Stimulated activated naive B cell treated with anti-CD40 and anti-IgM and Interleukin-4, amounts not matched to agents 10 μg/mL and 1 μg/mL and 100 μg/mL, for 72 hours (primary cell): ENCODE data around the gene LRRC37A2.
"Not testable (repeated sequence)": the region's sequence is repeated elsewhere in the genome, so short reads cannot be mapped to it uniquely, and the experiment has no call there.

ENCODE experiments used
- ATAC-seq, 2 donors: fragments of 150-1000 bp; cut with Tn5 transposase; replicated peaks; 2 replicates each; pipeline ENCODE4 v1.10.0; 2021; ENCODE audit warnings: moderate library complexity in 1 of 2
- DNase-seq: peaks from one replicate; pipeline ENCODE4 v3.0.0; 2021
- H3K27ac Mint-ChIP-seq: one replicate; pipeline ENCODE4 v1.8.0; 2022; ENCODE audit warnings: mild to moderate bottlenecking, mixed read lengths
- H3K27me3 Mint-ChIP-seq, 2 donors: one replicate each; pipeline ENCODE4 v1.8.0; 2022; ENCODE audit warnings: mixed read lengths in 2 of 2
- H3K36me3 Mint-ChIP-seq, 2 donors: one replicate each; pipeline ENCODE4 v1.8.0; 2022; ENCODE audit warnings: mixed read lengths in 2 of 2, mild to moderate bottlenecking in 1 of 2
- H3K4me1 Mint-ChIP-seq, 2 donors: one replicate each; pipeline ENCODE4 v1.8.0; 2022; ENCODE audit warnings: mixed read lengths in 2 of 2, mild to moderate bottlenecking in 1 of 2
- H3K4me3 Mint-ChIP-seq, 2 donors: one replicate each; pipeline ENCODE4 v1.8.0; 2022; ENCODE audit warnings: mild to moderate bottlenecking in 2 of 2, mixed read lengths in 2 of 2, moderate library complexity in 1 of 2
- H3K9me3 Mint-ChIP-seq, 2 donors: one replicate each; pipeline ENCODE4 v1.8.0; 2022; ENCODE audit warnings: mixed read lengths in 2 of 2, mild to moderate bottlenecking in 1 of 2

LRRC37A2 gene

GRCh38 chr17:46579083-46580075, 67.1 kb downstream of the LRRC37A2 start, which contains the start of gene ARL17A:
ARL17A (minus strand) TSS chr17:46579691; CDS start chr17:46576322, 3,369 bp downstream.
- not testable (repeated sequence) for H3K36me3 Mint-ChIP-seq, H3K9me3 Mint-ChIP-seq, H3K27me3 Mint-ChIP-seq, H3K4me1 Mint-ChIP-seq
- Mint-ChIP-seq H3K27ac (peak within 1 kb of the TSS; percentile 37), H3K4me3 (peak within 1 kb of the TSS in 1 of 2 donors; percentile 56)
- ATAC-seq (peak; percentile 88 to 90), DNase-seq (peak; percentile 82)

DNA sequence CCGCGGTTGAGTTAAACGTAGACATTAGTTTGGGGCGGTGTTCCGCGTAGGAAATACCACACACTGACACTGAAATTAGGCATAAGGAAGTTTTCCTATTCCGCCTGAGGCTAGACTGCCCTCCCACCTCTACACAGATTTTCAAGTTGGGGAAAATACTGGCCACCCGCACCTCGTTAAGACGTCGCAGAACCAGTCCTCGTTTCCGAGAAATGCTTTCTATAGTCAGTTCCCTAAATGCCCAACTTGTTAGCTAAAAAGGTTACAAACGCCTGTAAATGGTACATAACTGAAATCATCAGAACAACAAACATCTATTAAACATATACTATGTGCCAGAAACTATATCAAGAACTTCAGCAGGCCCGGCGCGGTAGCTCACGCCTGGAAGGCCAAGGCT, 67.8 kb downstream of the LRRC37A2 start:
- H3K27ac Mint-ChIP-seq = peak overlapping the region; percentile 37

GRCh38 chr17:46585444-46585843, 73.2 kb downstream of the LRRC37A2 start:
- not testable (repeated sequence) for DNase-seq, H3K27ac Mint-ChIP-seq, H3K4me3 Mint-ChIP-seq, H3K27me3 Mint-ChIP-seq, H3K36me3 Mint-ChIP-seq, H3K9me3 Mint-ChIP-seq, H3K4me1 Mint-ChIP-seq, ATAC-seq

More for the DNA sequence above, 67.8 kb downstream of the LRRC37A2 start:
- H3K36me3 Mint-ChIP-seq, H3K9me3 Mint-ChIP-seq, H3K4me1 Mint-ChIP-seq, DNase-seq, H3K27me3 Mint-ChIP-seq: not testable (repeated sequence)
- H3K4me3 Mint-ChIP-seq = peak overlapping the region in 1 of 2 donors; percentile 56
- peak; percentile 56 to 60 for ATAC-seq

DNA sequence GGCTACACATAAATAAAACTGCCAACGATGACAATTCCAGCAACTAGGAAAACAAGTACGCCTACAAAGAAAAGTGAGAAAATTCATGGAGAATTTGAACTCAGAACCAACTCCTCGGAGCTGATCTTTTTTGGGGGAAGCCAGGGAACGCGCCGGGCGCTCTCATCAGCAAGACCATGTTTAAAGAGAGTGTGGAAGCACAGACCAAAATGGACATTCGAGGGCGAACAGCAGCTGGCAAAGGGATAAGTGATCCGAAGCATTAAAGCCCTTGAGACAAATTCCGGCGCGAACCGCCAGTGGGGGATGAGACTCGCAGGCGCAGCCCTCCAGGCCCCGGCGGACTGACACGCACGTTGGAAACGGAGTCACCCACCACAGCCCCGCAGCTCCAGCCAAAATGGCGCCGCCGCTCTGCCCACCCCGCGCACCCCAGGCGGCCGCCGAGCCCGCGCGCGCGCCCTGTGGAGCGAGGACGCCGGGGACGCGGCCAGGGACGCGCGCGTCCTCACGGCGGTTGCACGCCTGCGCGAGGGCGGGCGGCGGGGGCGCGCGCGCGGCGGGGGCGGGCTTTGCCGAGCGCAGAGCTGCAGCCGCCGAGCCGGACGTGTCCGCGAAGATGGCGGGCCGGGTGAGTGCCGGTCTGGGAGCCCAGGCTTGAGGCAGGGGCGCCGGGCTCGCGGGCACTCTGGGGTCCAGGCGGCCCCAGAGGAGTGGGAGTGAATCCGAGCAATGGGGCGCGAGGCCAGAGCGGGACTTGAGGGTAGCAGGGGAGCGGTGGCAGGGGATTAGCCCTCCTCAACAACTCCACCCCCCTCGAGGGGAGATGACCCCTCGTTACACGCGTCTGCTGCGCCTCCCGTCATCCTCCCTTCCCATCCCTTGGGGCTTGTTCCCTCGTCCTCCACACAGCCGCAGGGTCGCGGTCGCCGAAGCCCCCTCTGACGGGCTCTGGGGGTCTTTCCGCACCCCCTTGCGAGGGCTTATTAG, 78.2 kb downstream of the LRRC37A2 start, which contains the start of gene NSF:
Gene NSF, plus strand, starts transcription at position 513 of the 990 bp plus-strand sequence. Its CDS starts 107 bp downstream, at position 620.
- H3K36me3 Mint-ChIP-seq, DNase-seq, H3K4me3 Mint-ChIP-seq, H3K4me1 Mint-ChIP-seq, H3K27ac Mint-ChIP-seq, H3K9me3 Mint-ChIP-seq, H3K27me3 Mint-ChIP-seq: not testable (repeated sequence)
- peak; percentile 67 to 80 for ATAC-seq

DNA sequence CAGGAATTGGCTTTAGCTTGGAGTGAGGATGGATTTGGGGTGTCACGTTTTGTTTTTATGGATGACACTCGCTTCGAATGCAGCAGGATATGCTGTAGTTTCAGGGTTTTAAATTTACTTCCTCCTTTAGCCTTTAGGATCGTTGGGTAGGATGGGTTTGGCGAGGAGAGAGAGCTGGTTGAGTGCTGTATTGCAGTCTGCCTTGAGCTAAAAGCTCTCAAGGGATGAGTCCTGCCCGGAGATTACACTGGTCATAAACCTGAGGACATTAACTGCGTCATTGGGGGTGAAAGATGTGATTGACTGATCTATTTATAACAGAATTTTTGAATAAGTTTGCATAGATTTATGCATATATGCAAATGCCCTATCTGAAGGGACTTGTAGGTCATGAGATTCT, 79.1 kb downstream of the LRRC37A2 start:
- not testable (repeated sequence) for H3K36me3 Mint-ChIP-seq, H3K4me1 Mint-ChIP-seq, H3K27ac Mint-ChIP-seq, DNase-seq, H3K4me3 Mint-ChIP-seq, H3K9me3 Mint-ChIP-seq, H3K27me3 Mint-ChIP-seq
- ATAC-seq = peak; percentile 90 to 92

DNA sequence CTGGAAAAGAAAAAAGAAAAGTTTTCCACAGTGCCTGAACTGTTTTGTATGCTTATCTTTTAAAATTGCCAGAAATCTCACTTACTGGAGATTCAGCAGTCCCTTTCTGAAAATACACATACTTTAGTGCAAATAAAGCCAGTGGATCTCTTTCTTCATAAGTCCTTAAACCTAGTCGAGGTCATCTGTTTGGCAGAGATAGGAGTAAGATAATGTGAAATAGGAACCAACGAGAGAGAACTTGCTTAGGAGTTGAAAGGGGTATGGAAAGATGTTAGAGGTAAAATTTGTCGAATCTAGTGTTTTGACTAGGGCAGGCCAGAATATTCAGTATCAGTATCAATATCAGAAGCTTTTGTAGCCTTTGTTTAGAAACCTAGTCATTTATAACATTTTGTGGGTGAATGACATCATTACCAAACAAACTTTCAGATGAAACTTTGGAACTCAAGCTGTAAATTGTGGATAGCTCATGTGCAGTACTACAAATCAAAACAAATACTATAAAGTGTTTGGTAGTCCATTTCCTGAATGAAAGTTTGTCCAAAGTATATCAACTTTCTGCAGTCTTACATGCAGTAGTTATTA, 86.2 kb downstream of the LRRC37A2 start:
- peak; percentile 44 to 61 for ATAC-seq
- not testable (repeated sequence) for H3K4me3 Mint-ChIP-seq, H3K27ac Mint-ChIP-seq, H3K9me3 Mint-ChIP-seq, H3K4me1 Mint-ChIP-seq, DNase-seq, H3K27me3 Mint-ChIP-seq, H3K36me3 Mint-ChIP-seq

- not testable (repeated sequence) for ATAC-seq, H3K4me3 Mint-ChIP-seq, H3K27ac Mint-ChIP-seq, H3K36me3 Mint-ChIP-seq, H3K9me3 Mint-ChIP-seq, DNase-seq, H3K27me3 Mint-ChIP-seq, H3K4me1 Mint-ChIP-seq
These were observed 88.5 kb downstream of the LRRC37A2 start for GRCh38 chr17:46600767-46601166.

DNA sequence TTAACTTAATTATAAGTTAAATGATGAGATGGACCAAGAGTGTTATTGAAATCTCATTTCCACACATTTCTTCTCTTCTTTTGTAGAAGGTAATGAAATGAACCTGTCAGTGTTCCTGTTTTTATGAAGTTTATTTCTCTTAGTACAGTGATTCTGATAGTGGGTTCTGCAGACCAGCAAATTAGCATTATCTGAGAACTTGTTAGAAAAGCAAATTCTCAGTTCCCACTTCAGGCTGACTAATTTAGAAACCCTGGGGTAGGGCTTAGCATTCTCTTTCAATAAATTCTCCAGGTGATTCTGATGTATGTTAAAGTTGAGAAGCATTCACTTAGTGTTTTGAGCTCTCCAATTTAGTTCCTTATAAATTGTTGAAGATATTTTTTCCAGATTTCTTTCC, 90.9 kb downstream of the LRRC37A2 start:
- not testable (repeated sequence) for H3K27ac Mint-ChIP-seq, H3K27me3 Mint-ChIP-seq, H3K36me3 Mint-ChIP-seq, H3K9me3 Mint-ChIP-seq, H3K4me3 Mint-ChIP-seq, H3K4me1 Mint-ChIP-seq
- peak; percentile 29 for DNase-seq
- peak; percentile 98 to 99 for ATAC-seq
